Activated T-helper 1 cell treated with Interleukin-2 at 50 U/mL for 16 hours (primary cell): Measurements from ENCODE around the gene OOSP2.

ENCODE experiments used
- DNase-seq: peaks from one replicate; pipeline ENCODE4 v3.0.0-alpha.2; 2020; ENCODE audit warnings: low read depth

The OOSP2 gene

DNA sequence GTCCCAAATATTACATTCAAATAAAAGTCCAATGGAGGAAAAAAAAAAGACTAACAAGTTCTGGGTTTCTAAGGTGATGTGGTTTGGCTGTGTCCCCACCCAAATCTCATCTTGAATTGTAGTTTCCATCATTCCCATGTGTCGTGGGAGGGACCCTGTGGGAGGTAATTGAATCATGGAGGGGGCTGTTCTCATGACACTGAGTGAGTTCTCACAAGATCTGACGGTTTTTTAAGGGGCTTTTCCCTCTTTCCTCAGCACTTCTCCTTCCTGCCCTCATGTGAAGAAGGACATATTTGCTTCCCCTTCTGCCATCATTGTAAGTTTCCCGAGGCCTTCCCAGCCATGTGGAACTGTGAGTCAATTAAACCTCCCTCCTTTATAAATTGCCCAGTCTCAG lies 40.3 kb downstream of the OOSP2 start:
- DNase-seq = no peak

DNA sequence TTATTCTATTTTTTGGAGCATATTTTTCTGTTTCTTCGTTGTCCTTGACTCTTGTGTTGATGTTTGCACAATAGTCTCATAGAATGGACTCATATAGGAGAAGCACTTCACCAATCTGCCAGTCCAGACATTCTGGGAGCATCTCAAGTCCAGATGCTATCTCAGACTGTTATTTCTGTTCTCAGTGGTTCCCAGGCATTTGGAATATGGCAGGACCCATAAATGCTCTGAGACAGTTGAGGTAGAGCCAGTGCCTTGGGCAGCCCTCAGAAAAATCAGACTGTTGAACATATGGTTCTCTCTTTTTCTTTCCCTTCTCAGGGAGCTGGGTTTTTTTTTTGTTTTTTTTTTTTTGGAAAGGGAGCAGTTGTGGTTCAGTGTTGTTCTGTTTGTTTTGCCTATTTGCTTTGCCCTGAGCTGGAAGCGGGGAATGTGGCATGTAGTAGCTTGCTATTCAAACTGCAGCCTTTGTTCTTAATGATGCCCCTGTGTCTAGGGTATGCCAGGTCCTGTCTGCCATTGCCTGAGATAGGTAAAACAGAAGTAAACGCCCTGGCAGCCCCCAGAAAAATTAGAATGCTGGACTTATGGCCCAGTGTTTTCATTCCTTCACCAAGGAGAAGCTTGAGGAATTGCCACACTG lies 44.5 kb downstream of the OOSP2 start:
- no peak for DNase-seq

DNA sequence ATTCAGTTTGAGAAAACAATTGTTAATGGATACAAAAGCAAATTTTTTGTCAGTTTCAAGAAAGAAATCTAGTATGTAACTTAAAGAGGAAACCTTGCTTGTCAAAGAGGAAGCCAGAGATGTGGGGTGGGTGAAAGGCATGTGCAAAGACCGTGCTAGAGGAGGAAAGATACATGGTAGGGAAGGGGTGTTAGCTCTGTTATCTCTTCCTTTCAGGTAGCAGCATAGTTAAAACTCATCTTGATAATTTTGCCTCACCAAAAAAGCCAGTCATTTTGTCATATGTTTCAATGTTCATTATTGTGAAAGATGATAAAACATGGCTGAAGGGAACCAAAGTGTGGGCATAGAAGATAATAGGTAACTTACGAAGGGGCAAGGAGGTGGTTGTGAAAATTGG lies 45.7 kb downstream of the OOSP2 start:
- no peak for DNase-seq

DNA sequence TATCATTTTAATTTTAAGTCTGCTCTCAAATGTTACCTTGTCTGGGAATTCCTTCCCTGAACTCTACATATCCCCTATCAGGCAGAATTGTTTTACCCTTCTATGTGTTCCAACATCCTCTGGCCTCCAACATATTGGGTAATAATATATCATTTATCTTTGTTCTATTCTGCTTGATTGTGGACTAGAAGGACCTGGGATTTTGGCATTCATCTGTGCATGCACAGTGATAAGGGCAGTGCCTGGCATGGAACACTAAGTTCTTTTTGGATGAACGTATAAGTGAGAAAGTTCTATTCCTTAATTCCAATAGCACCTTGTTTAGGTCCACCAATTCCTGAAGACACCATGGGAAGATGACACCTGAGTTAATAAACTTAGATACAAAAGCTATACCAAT lies 47.0 kb downstream of the OOSP2 start:
- DNase-seq = no peak

DNA sequence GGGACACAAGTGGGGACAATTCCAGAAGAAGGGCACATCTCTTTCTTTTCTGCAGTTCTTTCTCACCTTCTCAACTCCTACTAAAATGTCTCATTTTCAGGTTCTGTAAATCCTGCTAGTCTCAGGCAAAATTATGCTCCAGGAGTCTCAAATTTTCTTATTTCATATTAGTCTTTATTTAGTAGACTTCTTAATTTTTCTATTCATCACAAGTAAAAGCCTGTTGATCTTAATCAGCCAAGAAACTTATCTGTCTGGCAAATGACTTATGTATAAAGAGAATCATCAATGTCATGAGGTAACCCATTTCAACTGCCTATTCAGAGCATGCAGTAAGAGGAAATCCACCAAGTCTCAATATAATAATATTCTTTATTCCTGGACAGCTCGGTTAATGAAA lies 48.2 kb downstream of the OOSP2 start, which contains the start of gene MS4A2:
MS4A2 (plus strand) TSS at position 301 of the 400 bp plus-strand sequence. CDS start 102 bp downstream, outside the sequence.
- no peak for DNase-seq

DNA sequence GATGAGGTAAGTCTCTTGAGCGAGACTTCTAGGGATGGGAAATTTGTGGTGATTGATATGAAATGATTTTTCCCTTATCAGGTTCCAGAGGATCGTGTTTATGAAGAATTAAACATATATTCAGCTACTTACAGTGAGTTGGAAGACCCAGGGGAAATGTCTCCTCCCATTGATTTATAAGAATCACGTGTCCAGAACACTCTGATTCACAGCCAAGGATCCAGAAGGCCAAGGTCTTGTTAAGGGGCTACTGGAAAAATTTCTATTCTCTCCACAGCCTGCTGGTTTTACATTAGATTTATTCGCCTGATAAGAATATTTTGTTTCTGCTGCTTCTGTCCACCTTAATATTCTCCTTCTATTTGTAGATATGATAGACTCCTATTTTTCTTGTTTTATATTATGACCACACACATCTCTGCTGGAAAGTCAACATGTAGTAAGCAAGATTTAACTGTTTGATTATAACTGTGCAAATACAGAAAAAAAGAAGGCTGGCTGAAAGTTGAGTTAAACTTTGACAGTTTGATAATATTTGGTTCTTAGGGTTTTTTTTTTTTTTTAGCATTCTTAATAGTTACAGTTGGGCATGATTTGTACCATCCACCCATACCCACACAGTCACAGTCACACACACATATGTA lies 55.4 kb downstream of the OOSP2 start:
- DNase-seq = no peak

DNA sequence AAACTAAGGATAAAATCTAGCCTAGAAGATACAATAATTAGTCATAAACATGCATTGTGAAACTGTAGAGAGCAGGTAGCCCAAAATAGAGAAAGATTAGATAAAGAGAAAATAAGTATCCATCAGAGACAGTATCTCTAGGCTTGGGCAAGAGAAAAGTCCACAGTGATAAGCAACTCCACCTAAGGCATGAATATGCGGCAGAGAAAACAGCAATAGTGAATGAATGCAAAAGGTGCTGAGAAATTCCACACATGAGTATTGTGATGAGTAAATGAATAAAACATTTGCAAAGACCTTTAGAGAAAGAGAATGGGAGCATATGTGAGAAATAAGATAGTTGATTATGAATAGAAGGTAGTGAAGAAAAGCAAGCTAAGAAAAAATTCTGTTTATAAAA lies 57.0 kb downstream of the OOSP2 start:
- DNase-seq = no peak
